SK-N-SH (cell line): ENCODE results near the gene NWD2. TPM values are rescaled to one million over a fixed set of nuclear protein-coding genes. Genes with fewer than 3 reads are reported as not detected.

Experiments used
- CTCF ChIA-PET: fragments of 300-600, 350-600 bp; formaldehyde crosslinking; extraction: SDS; loops from one replicate; lab custom pipeline; 2021; lab: Yijun Ruan, JAX
- POLR2A ChIA-PET: fragments of 350-600 bp; sonication (Branson Sonifier 250); formaldehyde crosslinking; extraction: SDS; loops from one replicate; lab custom pipeline; 2020; ENCODE audit warnings: antibody characterized with exemption, inconsistent platforms; lab: Yijun Ruan, JAX
- DNase-seq: peaks from one replicate; pipeline ENCODE4 v3.0.0; 2012
- H2AFZ ChIP-seq: fragments of 200-600 bp; sonication (generic); 2 replicates; pipeline ENCODE4 v1.8.1; 2016; ENCODE audit warnings: antibody characterized with exemption, mild to moderate bottlenecking, low read depth
- H3F3A ChIP-seq: fragments of 200-600 bp; sonication (generic); replicated peaks from 2 replicates; pipeline ENCODE3; 2016; ENCODE audit warnings: antibody characterized with exemption, mild to moderate bottlenecking; ENCODE audit not compliant: insufficient read depth
- H3K27ac ChIP-seq, 2 experiments: fragments of 200-500 bp in 1 of 2; fragments of 200-600 bp in 1 of 2; sonication (Bioruptor generic) in 1 of 2; sonication (generic), shearing (Covaris generic) in 1 of 2; 2 replicates each; pipeline versions ENCODE4 v1.5.1 to v1.6.1; 2014 to 2016; ENCODE audit warnings: low read depth in 2 of 2, inconsistent platforms in 1 of 2, low read length in 1 of 2, mild to moderate bottlenecking in 1 of 2, mixed read lengths in 1 of 2
- H3K27me3 ChIP-seq: fragments of 200-600 bp; sonication (generic), shearing (Covaris generic); 2 replicates; pipeline ENCODE4 v1.6.1; 2016; ENCODE audit warnings: mixed run types; ENCODE audit not compliant: insufficient read depth
- H3K36me3 ChIP-seq, 2 experiments: fragments of 200-500 bp in 1 of 2; fragments of 200-600 bp in 1 of 2; sonication (Bioruptor generic) in 1 of 2; sonication (generic) in 1 of 2; replicated peaks in 1 of 2; 2 replicates each; pipeline versions ENCODE3 to v1.5.1; 2014 to 2016; ENCODE audit warnings: low read length in 1 of 2, mild to moderate bottlenecking in 1 of 2; ENCODE audit not compliant: insufficient read depth in 2 of 2, control insufficient read depth in 1 of 2
- H3K4me1 ChIP-seq, 2 experiments: fragments of 200-500 bp in 1 of 2; fragments of 200-600 bp in 1 of 2; sonication (Bioruptor generic) in 1 of 2; sonication (generic), shearing (Covaris generic) in 1 of 2; 2 replicates each; pipeline versions ENCODE4 v1.5.1 to v1.6.1; 2014 to 2016; ENCODE audit warnings: low read depth in 1 of 2, low read length in 1 of 2, mixed run types in 1 of 2; ENCODE audit not compliant: insufficient read depth in 2 of 2, control insufficient read depth in 1 of 2
- H3K4me2 ChIP-seq: fragments of 200-600 bp; sonication (generic), shearing (Covaris generic); 2 replicates; pipeline ENCODE4 v1.6.1; 2017; ENCODE audit warnings: mixed run types
- H3K4me3 ChIP-seq, 2 experiments: fragments of 200-500 bp in 1 of 2; fragments of 200-600 bp in 1 of 2; sonication (Bioruptor generic) in 1 of 2; sonication (generic), shearing (Covaris generic) in 1 of 2; 2 replicates each; pipeline versions ENCODE4 v1.5.1 to v1.8.1; 2014 to 2016; ENCODE audit warnings: low read depth in 2 of 2, inconsistent platforms in 1 of 2, low read length in 1 of 2, mild to moderate bottlenecking in 1 of 2, mixed read lengths in 1 of 2, moderate library complexity in 1 of 2
- H3K79me2 ChIP-seq: fragments of 200-600 bp; sonication (generic); 2 replicates; pipeline ENCODE4 v1.8.1; 2017; ENCODE audit warnings: mild to moderate bottlenecking; ENCODE audit not compliant: insufficient read depth
- H3K9ac ChIP-seq: fragments of 200-600 bp; sonication (generic); 2 replicates; pipeline ENCODE4 v1.6.1; 2017; ENCODE audit warnings: mixed run types
- H3K9me2 ChIP-seq: fragments of 200-600 bp; sonication (generic); 2 replicates; pipeline ENCODE4 v1.6.1; 2017; ENCODE audit warnings: mixed run types
- H3K9me3 ChIP-seq: fragments of 200-600 bp; sonication (generic); 2 replicates; pipeline ENCODE4 v1.6.1; 2017; ENCODE audit warnings: mixed run types, mild to moderate bottlenecking, moderate library complexity
- H4K20me1 ChIP-seq: fragments of 200-600 bp; sonication (generic); 2 replicates; pipeline ENCODE4 v1.6.1; 2017; ENCODE audit warnings: mild to moderate bottlenecking, mixed run types; ENCODE audit not compliant: insufficient read depth
- ELF1 ChIP-seq: IDR thresholded peaks from 2 replicates; pipeline ENCODE4 v1.4.0; 2012
- EP300 ChIP-seq, 2 experiments: IDR thresholded peaks; 2 replicates each; pipeline versions ENCODE4 v1.4.0 to v1.6.1; 2012; ENCODE audit warnings: borderline replicate concordance in 1 of 2, low read depth in 1 of 2, low read length in 1 of 2
- FOXJ3 ChIP-seq: sonication (generic); formaldehyde crosslinking; IDR thresholded peaks from 2 replicates; pipeline ENCODE4 v1.5.1; 2020; ENCODE audit warnings: mild to moderate bottlenecking, missing genetic modification reagents
- GATA2 ChIP-seq: sonication (generic); formaldehyde crosslinking; IDR thresholded peaks from 2 replicates; pipeline ENCODE4 v1.5.0; 2020; ENCODE audit warnings: mild to moderate bottlenecking, missing genetic modification reagents
- IRF3 ChIP-seq: fragments of 150-350 bp; IDR thresholded peaks from 2 replicates; pipeline ENCODE4 v1.6.1; 2016; ENCODE audit warnings: mild to moderate bottlenecking, low read depth, low read length
- MXI1 ChIP-seq: IDR thresholded peaks from 2 replicates; pipeline ENCODE4 v1.6.1; 2012; ENCODE audit warnings: mild to moderate bottlenecking, low read depth, low read length, improper control_type of control experiment
- POLR2AphosphoS5 ChIP-seq: IDR thresholded peaks from 2 replicates; pipeline ENCODE4 v1.6.1; 2012; ENCODE audit warnings: low read depth, low read length
- RCOR1 ChIP-seq: fragments of 150-350 bp; IDR thresholded peaks from 2 replicates; pipeline ENCODE4 v1.6.1; 2017; ENCODE audit warnings: antibody characterized with exemption, low read length
- TCF12 ChIP-seq: IDR thresholded peaks from 2 replicates; pipeline ENCODE4 v1.4.0; 2012
- TEAD4 ChIP-seq: IDR thresholded peaks from 2 replicates; pipeline ENCODE4 v1.4.0; 2012; ENCODE audit warnings: mild to moderate bottlenecking, borderline replicate concordance; ENCODE audit not compliant: insufficient read depth
- YY1 ChIP-seq: IDR thresholded peaks from 2 replicates; pipeline ENCODE4 v1.4.0; 2012; ENCODE audit warnings: low read depth, mild to moderate bottlenecking
- WGBS: methylation state at CpG from one replicate; pipeline ENCODE4 v1.1.6; 2017; ENCODE audit warnings: low lambda C conversion rate; 5-methylcytosine and 5-hydroxymethylcytosine counted together
- polyA plus RNA-seq, 3 experiments: library from polyadenylated mRNA; depleted of rRNA; stranded (reverse); fragments of >200 nt; gene quantifications; 2 replicates each; pipeline ENCODE4 v1.2.3, GENCODE V29; 2012
- TF ChIP-seq, protein P1 (sequence below): IDR thresholded peaks from 2 replicates; pipeline ENCODE4; 2012
- TF ChIP-seq, protein P2 (sequence below): fragments of 150-350 bp; IDR thresholded peaks from 2 replicates; pipeline ENCODE4 v1.6.1; 2017; ENCODE audit warnings: antibody characterized with exemption, low read length, low read depth, borderline replicate concordance

The NWD2 gene
- polyA plus RNA-seq, 1 of the 3 experiments (the other 2 are of a cell fraction), result not detected

DNA sequence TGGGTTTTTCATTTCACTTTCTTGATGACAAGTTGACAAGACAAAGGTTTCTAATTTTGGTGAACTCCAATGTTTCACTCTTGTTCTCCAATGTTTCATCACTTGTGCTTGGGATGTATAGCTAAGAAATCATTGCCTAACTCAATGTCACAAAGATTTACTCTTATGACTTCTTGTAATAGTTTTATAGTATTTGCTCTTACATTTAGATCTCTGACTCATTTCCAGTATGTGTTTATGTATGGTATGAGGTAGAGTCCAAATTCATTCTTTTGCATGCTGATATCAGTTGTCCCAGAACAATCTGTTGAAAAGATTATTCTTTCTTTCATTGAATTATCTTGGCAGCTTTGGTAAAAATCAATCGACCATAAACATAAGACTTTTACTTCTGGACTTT lies 12.2 kb upstream of the NWD2 start:
- H2AFZ ChIP-seq, result no peak overlapping the region
- H3F3A ChIP-seq, result no peaks in the 10 kb centered on the region
- no peaks in the 10 kb centered on the region for H3K9me3 ChIP-seq
- no peak overlapping the region for H3K9ac ChIP-seq
- no peaks in the 10 kb centered on the region for H3K4me1 ChIP-seq
- CTCF ChIA-PET, result interaction anchor here (0.6 kb wide), 1 partner anchor 1219 kb away, joined by 3 read pairs; no protein-coding TSS in a partner anchor
- H3K9me2 ChIP-seq, result no peaks in the 10 kb centered on the region
- no peak overlapping the region for H3K4me2 ChIP-seq
- TF ChIP-seq POLR2AphosphoS5, result no peak
- TF ChIP-seq ELF1, result no peak
- TF ChIP-seq YY1, result no peak
- TF ChIP-seq, protein P1, sequence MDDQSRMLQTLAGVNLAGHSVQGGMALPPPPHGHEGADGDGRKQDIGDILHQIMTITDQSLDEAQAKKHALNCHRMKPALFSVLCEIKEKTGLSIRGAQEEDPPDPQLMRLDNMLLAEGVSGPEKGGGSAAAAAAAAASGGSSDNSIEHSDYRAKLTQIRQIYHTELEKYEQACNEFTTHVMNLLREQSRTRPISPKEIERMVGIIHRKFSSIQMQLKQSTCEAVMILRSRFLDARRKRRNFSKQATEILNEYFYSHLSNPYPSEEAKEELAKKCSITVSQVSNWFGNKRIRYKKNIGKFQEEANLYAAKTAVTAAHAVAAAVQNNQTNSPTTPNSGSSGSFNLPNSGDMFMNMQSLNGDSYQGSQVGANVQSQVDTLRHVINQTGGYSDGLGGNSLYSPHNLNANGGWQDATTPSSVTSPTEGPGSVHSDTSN, result no peak
- TF ChIP-seq TEAD4, result no peak
- no peak for TF ChIP-seq TCF12
- TF ChIP-seq RCOR1, result no peak
- TF ChIP-seq, protein P2, sequence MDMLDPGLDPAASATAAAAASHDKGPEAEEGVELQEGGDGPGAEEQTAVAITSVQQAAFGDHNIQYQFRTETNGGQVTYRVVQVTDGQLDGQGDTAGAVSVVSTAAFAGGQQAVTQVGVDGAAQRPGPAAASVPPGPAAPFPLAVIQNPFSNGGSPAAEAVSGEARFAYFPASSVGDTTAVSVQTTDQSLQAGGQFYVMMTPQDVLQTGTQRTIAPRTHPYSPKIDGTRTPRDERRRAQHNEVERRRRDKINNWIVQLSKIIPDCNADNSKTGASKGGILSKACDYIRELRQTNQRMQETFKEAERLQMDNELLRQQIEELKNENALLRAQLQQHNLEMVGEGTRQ, result no peak
- TF ChIP-seq IRF3, result no peak
- TF ChIP-seq, all 33 proteins: peak for 0
- POLR2A ChIA-PET, result no interaction called here
- Histone ChIP-seq H3K27ac (no peak overlapping the region), H4K20me1 (no peaks in the 10 kb centered on the region), H3K4me3 (no peak overlapping the region), H3K36me3 (no peaks in the 10 kb centered on the region), H3K27me3 (no peaks in the 10 kb centered on the region), H3K79me2 (no peaks in the 10 kb centered on the region)
- WGBS, result 0% methylated on average over 1 of the region's 1 CpG
- no peak for DNase-seq

DNA sequence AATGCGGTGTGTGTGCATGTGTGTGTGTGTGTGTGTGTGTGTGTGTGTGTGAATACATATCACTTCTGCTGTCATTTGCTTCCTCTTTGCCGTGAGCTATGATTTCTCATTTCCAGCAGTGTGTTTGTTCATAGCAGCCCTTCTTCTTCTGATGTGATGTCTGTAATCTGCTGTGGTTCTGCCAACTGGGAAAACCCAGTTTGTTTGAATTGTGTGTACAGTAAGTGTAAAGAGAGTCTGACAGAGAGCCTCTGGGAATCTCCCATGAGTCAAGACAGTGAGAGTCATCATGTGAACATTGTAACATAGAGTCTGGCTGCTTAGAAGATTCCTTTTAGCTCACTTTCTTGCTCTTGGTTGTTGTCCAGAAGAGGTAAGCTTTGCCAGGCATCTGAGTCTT lies 8.4 kb upstream of the NWD2 start:
- Histone ChIP-seq H4K20me1 (no peaks in the 10 kb centered on the region), H3K36me3 (no peaks in the 10 kb centered on the region), H3K9me2 (no peaks in the 10 kb centered on the region), H3F3A (no peaks in the 10 kb centered on the region), H3K4me3 (no peak overlapping the region), H3K9ac (no peak overlapping the region), H3K9me3 (no peaks in the 10 kb centered on the region), H3K79me2 (no peaks in the 10 kb centered on the region), H3K27ac (no peak overlapping the region), H3K4me2 (no peak overlapping the region), H3K4me1 (no peaks in the 10 kb centered on the region), H2AFZ (no peak overlapping the region), H3K27me3 (no peaks in the 10 kb centered on the region)
- WGBS, result 23% methylated on average over 2 of the region's 2 CpGs
- ChIA-PET CTCF (no interaction called here), POLR2A (no interaction called here)
- no peak for DNase-seq
- TF ChIP-seq, protein P2, result no peak
- TF ChIP-seq MXI1 (no peak), GATA2 (no peak), YY1 (no peak), FOXJ3 (CRISPR knock-in tag) (no peak), IRF3 (no peak), EP300 (IDR thresholded peaks at IDR 0.05; ENCODE audit: borderline replicate concordance in 1 of 2, low read depth in 1 of 2, low read length in 1 of 2) (no peak)
